HepG2 (cell line): ENCODE results near the gene CHKB. TPM values are rescaled to one million over a fixed set of nuclear protein-coding genes. Genes with fewer than 3 reads are reported as not detected.

Experiments
- FOSL1 ChIP-seq: sonication (generic); formaldehyde crosslinking; IDR thresholded peaks from 2 replicates; pipeline ENCODE4 v1.9.0; 2021; ENCODE audit warnings: missing genetic modification reagents, borderline replicate concordance
- NFE2L2 ChIP-seq: fragments of 150-350 bp; IDR thresholded peaks from 2 replicates; pipeline ENCODE4 v1.6.1; 2014; ENCODE audit warnings: low read length
- TEAD3 ChIP-seq: optimal IDR thresholded peaks from 2 replicates; pipeline ENCODE3; 2016; ENCODE audit warnings: borderline replicate concordance
- ZNF282 ChIP-seq: fragments of 450-650 bp; IDR thresholded peaks from 2 replicates; pipeline ENCODE4 v1.6.1; 2018; ENCODE audit not compliant: partially characterized antibody
- ZNF562 ChIP-seq: sonication (generic); formaldehyde crosslinking; IDR thresholded peaks from 2 replicates; pipeline ENCODE4 v1.8.0; 2022; ENCODE audit warnings: missing genetic modification reagents, borderline replicate concordance
- ZNF761 ChIP-seq: sonication (generic); formaldehyde crosslinking; conservative IDR thresholded peaks from 2 replicates; pipeline ENCODE4 v1.4.0; 2020; ENCODE audit warnings: mild to moderate bottlenecking, missing genetic modification reagents
- polyA plus RNA-seq, 8 experiments: library from polyadenylated mRNA; depleted of rRNA in 3 of 8; stranded (reverse) in 7 of 8; unstranded in 1 of 8; fragments of >200 nt; fragmentation: Illumina TruSeq in 4 of 8; extraction: Trizol in 4 of 8; gene quantifications; 2 replicates each; pipeline versions ENCODE4 v1.2.1 to v1.2.3, GENCODE V29; 2011 to 2016; ENCODE audit warnings: low read depth in 4 of 8, missing spikeins in 1 of 8, mixed read lengths in 1 of 8; ENCODE audit not compliant: insufficient read depth in 1 of 8
- total RNA-seq, 5 experiments: library from RNA; depleted of rRNA; stranded (reverse); fragments of >200 nt; fragmentation: Illumina TruSeq; extraction: Trizol; gene quantifications; 2 replicates each; pipeline ENCODE4 v1.2.3, GENCODE V29; 2016; ENCODE audit warnings: low read depth in 1 of 5
- TF ChIP-seq, protein P1 (sequence below): sonication (generic); formaldehyde crosslinking; IDR thresholded peaks from 2 replicates; pipeline ENCODE4 v1.4.0; 2020; ENCODE audit warnings: mild to moderate bottlenecking, missing genetic modification reagents
- TF ChIP-seq, protein P2 (sequence below): sonication (generic); formaldehyde crosslinking; IDR thresholded peaks from 2 replicates; pipeline ENCODE4 v1.5.0; 2020; ENCODE audit warnings: mild to moderate bottlenecking, missing genetic modification reagents, borderline replicate concordance
- TF ChIP-seq, protein P3 (sequence below): sonication (generic); formaldehyde crosslinking; IDR thresholded peaks from 2 replicates; pipeline ENCODE4 v1.5.0; 2020; ENCODE audit warnings: mild to moderate bottlenecking, missing genetic modification reagents, borderline replicate concordance

Gene CHKB
- total and polyA plus RNA-seq, 2 of the 13 experiments (the other 11 are each of a cell fraction or from before 2014, with no cell fraction given) = 24.5 to 42.7 TPM

DNA sequence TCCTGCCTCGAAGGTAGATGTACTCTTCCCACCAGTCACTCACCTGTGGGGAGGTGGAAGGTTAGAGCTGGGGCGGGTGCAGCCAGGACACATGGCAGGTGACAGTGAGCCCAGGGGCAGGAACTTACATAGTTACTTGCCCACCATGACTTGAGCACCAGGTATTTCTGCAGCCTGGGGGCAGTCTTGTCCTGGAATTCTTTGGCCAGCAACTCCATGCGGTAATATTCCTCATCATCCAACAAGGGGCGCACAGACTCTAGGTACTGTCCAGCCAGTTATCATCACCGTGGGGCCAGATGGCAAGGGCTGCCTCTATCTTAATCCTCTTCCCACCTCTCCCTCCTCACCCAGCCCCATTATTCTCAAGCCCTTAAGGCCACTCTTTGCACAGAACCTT, 6.6 kb downstream of the CHKB start (continued):
- TF ChIP-seq, protein P1, sequence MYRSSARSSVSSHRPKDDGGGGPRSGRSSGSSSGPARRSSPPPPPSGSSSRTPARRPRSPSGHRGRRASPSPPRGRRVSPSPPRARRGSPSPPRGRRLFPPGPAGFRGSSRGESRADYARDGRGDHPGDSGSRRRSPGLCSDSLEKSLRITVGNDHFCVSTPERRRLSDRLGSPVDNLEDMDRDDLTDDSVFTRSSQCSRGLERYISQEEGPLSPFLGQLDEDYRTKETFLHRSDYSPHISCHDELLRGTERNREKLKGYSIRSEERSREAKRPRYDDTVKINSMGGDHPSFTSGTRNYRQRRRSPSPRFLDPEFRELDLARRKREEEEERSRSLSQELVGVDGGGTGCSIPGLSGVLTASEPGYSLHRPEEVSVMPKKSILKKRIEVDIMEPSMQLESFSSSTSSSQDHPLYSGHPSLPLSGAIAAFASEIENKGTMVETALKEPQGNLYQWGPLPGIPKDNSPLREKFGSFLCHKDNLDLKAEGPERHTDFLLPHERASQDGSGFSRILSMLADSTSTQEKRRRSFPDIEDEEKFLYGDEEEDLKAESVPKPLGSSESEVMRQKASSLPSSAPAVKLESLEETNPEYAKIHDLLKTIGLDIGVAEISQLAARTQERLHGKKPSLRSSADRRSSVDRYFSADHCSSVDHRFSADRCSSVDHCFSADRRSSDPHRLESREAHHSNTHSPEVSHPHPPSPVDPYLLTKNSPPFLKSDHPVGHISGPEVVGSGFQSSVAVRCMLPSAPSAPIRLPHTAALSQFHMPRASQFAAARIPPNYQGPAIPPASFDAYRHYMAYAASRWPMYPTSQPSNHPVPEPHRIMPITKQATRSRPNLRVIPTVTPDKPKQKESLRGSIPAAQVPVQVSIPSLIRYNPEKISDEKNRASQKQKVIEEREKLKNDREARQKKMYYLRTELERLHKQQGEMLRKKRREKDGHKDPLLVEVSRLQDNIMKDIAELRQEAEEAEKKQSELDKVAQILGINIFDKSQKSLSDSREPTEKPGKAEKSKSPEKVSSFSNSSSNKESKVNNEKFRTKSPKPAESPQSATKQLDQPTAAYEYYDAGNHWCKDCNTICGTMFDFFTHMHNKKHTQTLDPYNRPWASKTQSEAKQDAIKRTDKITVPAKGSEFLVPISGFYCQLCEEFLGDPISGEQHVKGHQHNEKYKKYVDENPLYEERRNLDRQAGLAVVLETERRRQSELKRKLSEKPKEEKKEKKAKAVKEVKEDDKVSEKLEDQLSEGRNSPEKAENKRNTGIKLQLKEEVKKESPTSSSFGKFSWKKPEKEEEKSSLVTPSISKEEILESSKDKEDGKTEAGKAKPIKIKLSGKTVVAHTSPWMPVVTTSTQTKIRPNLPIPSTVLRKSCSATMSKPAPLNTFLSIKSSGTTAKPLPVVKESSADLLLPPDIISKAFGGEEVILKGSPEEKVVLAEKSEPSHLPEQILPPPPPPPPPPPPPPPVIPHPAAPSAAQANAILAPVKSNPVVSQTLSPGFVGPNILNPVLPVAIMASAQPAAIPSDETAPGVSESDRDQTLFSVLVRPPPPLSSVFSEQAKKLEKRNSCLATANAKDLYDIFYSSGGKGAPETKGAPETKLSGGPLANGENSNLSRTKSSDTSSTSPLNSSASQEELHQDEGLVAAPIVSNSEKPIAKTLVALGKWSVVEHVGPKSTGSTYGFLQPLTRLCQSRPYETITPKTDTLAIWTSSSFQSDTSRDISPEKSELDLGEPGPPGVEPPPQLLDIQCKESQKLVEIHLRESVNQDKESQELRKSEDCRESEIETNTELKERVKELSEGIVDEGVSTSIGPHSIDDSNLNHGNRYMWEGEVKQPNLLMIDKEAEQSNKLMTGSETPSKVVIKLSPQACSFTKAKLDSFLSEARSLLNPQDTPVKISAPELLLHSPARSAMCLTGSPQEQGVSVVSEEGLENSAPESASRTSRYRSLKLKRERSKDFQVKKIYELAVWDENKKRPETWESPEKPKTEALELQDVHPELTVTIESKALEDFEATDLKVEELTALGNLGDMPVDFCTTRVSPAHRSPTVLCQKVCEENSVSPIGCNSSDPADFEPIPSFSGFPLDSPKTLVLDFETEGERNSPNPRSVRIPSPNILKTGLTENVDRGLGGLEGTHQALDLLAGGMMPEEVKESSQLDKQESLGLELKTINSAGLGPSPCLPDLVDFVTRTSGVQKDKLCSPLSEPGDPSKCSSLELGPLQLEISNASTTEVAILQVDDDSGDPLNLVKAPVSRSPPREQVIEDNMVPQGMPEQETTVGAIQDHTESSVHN (CRISPR knock-in tag) = no peak
- TF ChIP-seq TEAD3 (peak; percentile 87), FOSL1 (no peak), ZNF761 (no peak), ZNF562 (CRISPR knock-in tag) (no peak), NFE2L2 (no peak), ZNF282 (no peak)
- TF ChIP-seq, protein P2, sequence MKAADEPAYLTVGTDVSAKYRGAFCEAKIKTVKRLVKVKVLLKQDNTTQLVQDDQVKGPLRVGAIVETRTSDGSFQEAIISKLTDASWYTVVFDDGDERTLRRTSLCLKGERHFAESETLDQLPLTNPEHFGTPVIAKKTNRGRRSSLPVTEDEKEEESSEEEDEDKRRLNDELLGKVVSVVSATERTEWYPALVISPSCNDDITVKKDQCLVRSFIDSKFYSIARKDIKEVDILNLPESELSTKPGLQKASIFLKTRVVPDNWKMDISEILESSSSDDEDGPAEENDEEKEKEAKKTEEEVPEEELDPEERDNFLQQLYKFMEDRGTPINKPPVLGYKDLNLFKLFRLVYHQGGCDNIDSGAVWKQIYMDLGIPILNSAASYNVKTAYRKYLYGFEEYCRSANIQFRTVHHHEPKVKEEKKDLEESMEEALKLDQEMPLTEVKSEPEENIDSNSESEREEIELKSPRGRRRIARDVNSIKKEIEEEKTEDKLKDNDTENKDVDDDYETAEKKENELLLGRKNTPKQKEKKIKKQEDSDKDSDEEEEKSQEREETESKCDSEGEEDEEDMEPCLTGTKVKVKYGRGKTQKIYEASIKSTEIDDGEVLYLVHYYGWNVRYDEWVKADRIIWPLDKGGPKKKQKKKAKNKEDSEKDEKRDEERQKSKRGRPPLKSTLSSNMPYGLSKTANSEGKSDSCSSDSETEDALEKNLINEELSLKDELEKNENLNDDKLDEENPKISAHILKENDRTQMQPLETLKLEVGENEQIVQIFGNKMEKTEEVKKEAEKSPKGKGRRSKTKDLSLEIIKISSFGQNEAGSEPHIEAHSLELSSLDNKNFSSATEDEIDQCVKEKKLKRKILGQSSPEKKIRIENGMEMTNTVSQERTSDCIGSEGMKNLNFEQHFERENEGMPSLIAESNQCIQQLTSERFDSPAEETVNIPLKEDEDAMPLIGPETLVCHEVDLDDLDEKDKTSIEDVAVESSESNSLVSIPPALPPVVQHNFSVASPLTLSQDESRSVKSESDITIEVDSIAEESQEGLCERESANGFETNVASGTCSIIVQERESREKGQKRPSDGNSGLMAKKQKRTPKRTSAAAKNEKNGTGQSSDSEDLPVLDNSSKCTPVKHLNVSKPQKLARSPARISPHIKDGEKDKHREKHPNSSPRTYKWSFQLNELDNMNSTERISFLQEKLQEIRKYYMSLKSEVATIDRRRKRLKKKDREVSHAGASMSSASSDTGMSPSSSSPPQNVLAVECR = peak; percentile 39; the same call in 1 of the 2 replicates
- TF ChIP-seq, protein P3, sequence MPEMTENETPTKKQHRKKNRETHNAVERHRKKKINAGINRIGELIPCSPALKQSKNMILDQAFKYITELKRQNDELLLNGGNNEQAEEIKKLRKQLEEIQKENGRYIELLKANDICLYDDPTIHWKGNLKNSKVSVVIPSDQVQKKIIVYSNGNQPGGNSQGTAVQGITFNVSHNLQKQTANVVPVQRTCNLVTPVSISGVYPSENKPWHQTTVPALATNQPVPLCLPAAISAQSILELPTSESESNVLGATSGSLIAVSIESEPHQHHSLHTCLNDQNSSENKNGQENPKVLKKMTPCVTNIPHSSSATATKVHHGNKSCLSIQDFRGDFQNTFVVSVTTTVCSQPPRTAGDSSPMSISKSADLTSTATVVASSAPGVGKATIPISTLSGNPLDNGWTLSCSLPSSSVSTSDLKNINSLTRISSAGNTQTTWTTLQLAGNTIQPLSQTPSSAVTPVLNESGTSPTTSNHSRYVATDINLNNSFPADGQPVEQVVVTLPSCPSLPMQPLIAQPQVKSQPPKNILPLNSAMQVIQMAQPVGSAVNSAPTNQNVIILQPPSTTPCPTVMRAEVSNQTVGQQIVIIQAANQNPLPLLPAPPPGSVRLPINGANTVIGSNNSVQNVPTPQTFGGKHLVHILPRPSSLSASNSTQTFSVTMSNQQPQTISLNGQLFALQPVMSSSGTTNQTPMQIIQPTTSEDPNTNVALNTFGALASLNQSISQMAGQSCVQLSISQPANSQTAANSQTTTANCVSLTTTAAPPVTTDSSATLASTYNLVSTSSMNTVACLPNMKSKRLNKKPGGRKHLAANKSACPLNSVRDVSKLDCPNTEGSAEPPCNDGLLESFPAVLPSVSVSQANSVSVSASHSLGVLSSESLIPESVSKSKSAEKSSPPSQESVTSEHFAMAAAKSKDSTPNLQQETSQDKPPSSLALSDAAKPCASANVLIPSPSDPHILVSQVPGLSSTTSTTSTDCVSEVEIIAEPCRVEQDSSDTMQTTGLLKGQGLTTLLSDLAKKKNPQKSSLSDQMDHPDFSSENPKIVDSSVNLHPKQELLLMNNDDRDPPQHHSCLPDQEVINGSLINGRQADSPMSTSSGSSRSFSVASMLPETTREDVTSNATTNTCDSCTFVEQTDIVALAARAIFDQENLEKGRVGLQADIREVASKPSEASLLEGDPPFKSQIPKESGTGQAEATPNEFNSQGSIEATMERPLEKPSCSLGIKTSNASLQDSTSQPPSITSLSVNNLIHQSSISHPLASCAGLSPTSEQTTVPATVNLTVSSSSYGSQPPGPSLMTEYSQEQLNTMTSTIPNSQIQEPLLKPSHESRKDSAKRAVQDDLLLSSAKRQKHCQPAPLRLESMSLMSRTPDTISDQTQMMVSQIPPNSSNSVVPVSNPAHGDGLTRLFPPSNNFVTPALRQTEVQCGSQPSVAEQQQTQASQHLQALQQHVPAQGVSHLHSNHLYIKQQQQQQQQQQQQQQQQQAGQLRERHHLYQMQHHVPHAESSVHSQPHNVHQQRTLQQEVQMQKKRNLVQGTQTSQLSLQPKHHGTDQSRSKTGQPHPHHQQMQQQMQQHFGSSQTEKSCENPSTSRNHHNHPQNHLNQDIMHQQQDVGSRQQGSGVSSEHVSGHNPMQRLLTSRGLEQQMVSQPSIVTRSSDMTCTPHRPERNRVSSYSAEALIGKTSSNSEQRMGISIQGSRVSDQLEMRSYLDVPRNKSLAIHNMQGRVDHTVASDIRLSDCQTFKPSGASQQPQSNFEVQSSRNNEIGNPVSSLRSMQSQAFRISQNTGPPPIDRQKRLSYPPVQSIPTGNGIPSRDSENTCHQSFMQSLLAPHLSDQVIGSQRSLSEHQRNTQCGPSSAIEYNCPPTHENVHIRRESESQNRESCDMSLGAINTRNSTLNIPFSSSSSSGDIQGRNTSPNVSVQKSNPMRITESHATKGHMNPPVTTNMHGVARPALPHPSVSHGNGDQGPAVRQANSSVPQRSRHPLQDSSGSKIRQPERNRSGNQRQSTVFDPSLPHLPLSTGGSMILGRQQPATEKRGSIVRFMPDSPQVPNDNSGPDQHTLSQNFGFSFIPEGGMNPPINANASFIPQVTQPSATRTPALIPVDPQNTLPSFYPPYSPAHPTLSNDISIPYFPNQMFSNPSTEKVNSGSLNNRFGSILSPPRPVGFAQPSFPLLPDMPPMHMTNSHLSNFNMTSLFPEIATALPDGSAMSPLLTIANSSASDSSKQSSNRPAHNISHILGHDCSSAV (CRISPR knock-in tag) = no peak
